ENCODE measurements around the gene TSPAN3.

The TSPAN3 gene

GRCh38 chr15:77034695-77035489 is 36.0 kb downstream of the TSPAN3 start:
- no peak for DNase-seq (ENCODE audit: low read depth in 2 of 2, low spot score in 1 of 2)

GRCh38 chr15:77033729-77034671 is 36.9 kb downstream of the TSPAN3 start:
- DNase-seq (ENCODE audit: low read depth in 2 of 2, low spot score in 1 of 2) = no peak

- DNase-seq (ENCODE audit: low read depth in 2 of 2, low spot score in 1 of 2) = no peak
Observed at GRCh38 chr15:77033417-77033728, 37.5 kb downstream of the TSPAN3 start.

- DNase-seq (ENCODE audit: low read depth in 2 of 2, low spot score in 1 of 2) = no peak
Observed at GRCh38 chr15:77032647-77033416, 38.1 kb downstream of the TSPAN3 start.

GRCh38 chr15:77032052-77032646 is 38.8 kb downstream of the TSPAN3 start:
- no peak for DNase-seq (ENCODE audit: low read depth in 2 of 2, low spot score in 1 of 2)

GRCh38 chr15:77031376-77032050 is 39.4 kb downstream of the TSPAN3 start:
- DNase-seq (ENCODE audit: low read depth in 2 of 2, low spot score in 1 of 2) = no peak

- DNase-seq (ENCODE audit: low read depth in 2 of 2, low spot score in 1 of 2) = no peak
Observed at GRCh38 chr15:77030928-77031375, 40.0 kb downstream of the TSPAN3 start.

- no peak for DNase-seq (ENCODE audit: low read depth in 2 of 2, low spot score in 1 of 2)
Observed at GRCh38 chr15:77030048-77030927, 40.6 kb downstream of the TSPAN3 start.

- no peak for DNase-seq (ENCODE audit: low read depth in 2 of 2, low spot score in 1 of 2)
Observed at GRCh38 chr15:77029166-77030047, 41.5 kb downstream of the TSPAN3 start.

GRCh38 chr15:77028451-77029165 is 42.3 kb downstream of the TSPAN3 start:
- DNase-seq (ENCODE audit: low read depth in 2 of 2, low spot score in 1 of 2) = no peak

- no peak for DNase-seq (ENCODE audit: low read depth in 2 of 2, low spot score in 1 of 2)
Observed at GRCh38 chr15:77027697-77028450, 43.0 kb downstream of the TSPAN3 start.

GRCh38 chr15:77027111-77027696 is 43.7 kb downstream of the TSPAN3 start:
- DNase-seq (ENCODE audit: low read depth in 2 of 2, low spot score in 1 of 2) = no peak

- DNase-seq (ENCODE audit: low read depth in 2 of 2, low spot score in 1 of 2) = no peak
Observed at GRCh38 chr15:77026501-77027110, 44.3 kb downstream of the TSPAN3 start.

- no peak for DNase-seq (ENCODE audit: low read depth in 2 of 2, low spot score in 1 of 2)
Observed at GRCh38 chr15:77025941-77026411, 44.9 kb downstream of the TSPAN3 start.

GRCh38 chr15:77025083-77025901 is 45.6 kb downstream of the TSPAN3 start:
- no peak for DNase-seq (ENCODE audit: low read depth in 2 of 2, low spot score in 1 of 2)
